OCI-LY7 (cell line): ENCODE measurements around the gene HMGB4.

ENCODE experiments used
- CTCF ChIP-seq: fragments of 200-600 bp; sonication (generic); conservative IDR thresholded peaks from 2 replicates; pipeline ENCODE4 v1.5.1; 2014; ENCODE audit warnings: mild to moderate bottlenecking, antibody characterized with exemption, low read length, moderate library complexity, mixed read lengths
- EZH2phosphoT487 ChIP-seq: fragments of 200-600 bp; sonication (generic); IDR thresholded peaks from 2 replicates; pipeline ENCODE4 v1.6.1; 2018; ENCODE audit warnings: low read depth, borderline replicate concordance, mild to moderate bottlenecking, mixed run types, antibody characterized with exemption, low read length, moderate library complexity, mixed read lengths

DNA sequence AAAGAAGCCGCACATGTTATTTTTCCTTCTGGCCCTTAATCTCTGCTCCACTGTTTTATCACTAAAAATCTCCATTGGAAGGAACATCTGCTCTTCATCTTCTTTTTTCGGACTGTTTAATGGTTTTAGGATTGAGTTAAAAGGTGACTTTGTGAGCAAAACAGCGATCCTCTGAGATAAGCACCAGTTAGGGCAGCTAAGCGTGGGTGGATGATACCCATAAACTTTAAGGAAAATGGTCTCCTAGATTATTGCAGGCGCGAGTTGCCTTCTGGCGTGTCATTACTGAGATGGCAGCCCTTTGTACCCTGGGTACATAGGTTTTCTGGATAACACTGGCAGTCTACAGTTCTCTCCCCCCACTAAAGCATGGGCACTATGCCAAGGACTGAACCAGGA is 44.0 kb upstream of the HMGB4 start:
- TF ChIP-seq CTCF (no peak), EZH2phosphoT487 (no peak)
